HG03460 (cell line): ENCODE measurements around the gene RBM47.
"Not testable (repeated sequence)": the region's sequence is repeated elsewhere in the genome, so short reads cannot be mapped to it uniquely, and the experiment has no call there.

Experiments
- ATAC-seq: cut with Tn5 transposase; IDR thresholded peaks from one replicate; pipeline ENCODE4 v1.9.1; 2021; ENCODE audit not compliant: unreplicated experiment

The RBM47 gene

DNA sequence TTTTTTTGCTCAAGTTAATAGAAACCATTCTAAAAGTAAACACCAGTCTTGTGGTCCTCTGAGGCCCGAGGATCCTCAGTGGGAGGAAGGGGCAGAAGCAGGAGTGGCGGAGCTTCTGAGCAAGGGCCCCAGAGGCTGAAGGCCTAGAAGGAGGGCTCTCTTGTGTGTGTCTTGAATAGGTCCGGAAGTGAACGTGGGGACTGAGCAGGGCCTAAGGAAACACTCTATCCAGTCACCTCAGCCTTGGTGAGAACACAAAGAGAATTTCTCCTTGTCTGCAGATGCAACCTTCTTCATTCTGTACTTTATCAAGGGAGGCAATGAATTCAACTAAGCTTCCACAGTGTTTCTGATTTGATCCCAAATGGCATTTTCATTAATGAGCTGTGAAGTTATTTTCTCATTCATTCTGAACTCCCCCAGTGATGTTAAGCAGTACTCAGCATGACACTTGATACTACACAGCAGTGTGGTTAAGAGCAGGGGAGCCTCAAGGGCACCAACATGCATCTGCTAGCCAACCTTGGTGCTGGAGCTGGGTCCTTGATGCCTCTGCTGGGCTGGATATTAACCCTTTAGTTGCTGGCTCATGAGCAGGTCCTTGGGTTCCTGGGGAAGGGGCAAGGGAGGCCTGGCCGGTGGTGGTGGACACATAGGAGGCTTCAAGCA lies 64.7 kb downstream of the RBM47 start:
- ATAC-seq = no peak

DNA sequence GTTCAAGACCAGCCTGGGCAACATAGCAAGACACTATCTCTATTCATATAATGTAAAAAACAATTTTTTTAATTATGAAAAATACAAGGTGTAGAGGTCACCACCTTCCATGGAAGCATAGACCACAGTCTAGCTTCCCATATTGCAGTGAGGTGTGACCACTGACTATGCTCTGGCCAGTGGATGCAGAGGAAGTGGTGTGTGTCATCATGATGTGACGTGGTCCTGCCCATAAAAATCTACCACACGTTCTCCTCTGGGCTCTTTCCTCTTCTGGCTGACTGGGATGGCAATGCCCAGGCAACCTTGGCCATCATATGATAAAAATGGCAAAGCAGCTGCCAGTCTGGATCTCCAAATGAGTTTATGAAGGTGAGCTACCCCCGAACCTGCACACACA lies 65.7 kb downstream of the RBM47 start:
- ATAC-seq = no peak

DNA sequence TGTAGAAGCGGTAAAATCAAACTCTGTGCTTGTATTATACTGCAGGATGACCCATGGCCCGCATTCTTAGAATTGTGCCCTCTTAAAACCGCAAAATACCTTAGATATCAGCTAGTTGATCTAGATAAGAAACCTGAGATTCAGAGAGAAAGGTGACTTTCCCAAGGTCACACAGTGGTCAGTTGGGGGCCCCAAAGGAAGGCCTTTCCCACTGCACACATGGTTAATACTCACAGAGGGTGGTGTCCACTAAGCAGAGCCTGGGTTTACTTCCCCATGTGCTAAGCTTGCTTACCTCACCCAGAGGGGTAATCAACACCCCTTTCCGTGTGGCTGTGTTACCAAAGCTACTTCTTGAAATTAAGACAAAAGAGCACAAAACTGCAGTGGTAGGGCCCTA lies 66.3 kb downstream of the RBM47 start:
- no peak for ATAC-seq

DNA sequence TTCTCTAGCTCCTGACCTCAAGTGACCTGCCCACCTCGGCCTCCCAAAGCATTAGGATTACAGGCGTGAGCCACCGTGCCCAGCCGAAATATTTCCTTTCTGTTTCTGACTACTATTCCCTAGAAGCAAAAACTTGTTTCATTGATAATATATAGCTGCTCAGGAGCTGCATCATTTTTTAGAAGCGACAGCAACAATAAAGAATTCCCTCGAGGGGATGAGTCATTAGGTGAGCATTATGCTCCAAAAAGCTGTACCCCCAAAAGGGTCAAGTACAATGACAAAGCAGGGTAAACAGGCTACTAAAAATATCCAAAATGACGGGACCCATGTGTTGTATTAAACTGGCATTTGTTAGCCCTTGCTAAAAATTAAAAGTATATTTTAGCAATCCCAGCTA lies 67.0 kb downstream of the RBM47 start:
- no peak for ATAC-seq

DNA sequence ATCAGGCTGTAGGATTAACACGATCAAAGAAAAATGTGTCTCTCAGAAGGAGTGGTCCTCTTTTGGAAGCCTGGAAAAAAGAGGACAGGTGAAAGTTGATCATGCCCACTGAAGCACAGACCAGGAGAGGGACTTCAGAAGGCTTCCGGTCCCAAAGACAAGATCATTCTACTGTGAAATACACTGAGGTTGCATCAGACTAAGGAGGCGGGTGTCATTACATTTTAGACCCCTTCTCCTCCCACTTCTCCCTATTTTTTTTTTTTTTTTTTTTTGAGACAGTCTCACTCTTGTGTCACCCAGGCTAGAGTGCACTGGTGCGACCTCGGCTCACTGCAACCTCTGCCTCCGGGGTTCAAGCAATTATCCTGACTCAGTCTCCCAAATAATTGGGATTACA lies 67.5 kb downstream of the RBM47 start:
- ATAC-seq = no peak

DNA sequence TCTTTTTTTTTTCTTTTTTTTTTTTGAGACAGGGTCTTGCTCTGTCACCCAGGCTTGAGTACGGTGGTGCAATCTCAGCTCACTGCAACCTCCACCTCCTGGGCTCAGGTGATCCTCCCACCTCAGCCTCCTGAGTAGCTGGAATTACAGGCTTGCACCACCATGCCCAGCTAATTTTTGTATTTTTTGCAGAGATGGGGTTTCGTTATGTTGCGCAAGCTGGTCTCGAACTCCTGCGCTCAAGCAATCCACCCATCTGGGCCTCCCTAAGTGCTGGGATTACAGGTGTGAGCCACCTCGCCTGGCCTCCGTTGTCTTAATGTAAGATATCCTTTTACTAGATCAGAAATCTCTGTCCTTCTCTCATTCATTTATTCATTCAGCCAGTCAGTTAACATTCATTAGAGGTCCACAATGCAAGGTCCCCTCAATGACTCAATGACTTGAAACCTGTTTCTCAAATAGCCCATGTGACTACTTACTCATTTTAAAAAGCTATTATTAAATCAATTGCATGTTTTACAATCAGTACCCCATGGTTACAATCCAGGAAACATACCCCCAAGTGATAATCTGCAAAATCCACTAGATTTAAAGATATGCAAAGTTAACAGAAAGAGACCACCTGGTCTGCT lies 68.0 kb downstream of the RBM47 start:
- not testable (repeated sequence) for ATAC-seq

DNA sequence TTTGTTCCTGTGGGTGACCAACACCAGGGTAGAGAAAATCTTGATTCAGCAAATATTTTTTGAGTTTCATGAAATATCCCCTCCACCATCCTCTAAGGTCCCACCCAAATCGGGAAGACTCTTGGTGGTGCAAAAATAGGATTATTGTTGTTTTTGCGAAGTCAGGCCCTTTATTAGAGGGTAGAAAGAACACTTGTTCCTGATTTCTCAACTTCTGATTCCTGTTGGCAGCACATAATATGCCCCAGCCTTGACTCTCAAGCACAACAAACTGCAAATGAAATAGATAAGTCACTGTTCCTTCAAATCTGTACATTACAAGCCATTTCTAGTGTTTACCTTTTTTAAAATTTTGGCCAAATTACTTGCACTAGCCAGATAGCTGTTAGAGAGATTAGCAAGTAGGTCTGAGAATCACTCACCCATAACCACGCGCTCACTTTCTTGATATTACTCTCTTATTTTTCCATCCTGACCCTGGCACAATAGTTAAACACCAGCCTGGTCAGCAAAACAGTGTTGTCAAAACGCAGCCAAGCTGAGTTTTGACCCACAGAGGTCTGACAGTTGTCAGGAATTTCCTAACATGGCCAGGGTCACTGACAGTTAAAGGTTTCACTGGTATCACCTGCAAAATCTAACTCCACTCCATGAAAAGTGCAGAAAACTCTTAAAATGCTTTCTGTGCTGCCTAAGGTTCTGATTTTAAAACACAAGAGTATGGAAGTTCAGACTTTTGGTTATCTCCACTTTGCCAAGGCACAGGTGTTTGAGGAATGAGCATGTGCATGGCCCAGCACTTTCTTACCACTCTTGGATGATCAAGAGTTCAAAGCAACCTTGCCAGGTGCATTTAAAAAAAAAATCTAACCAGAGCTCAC lies 69.8 kb downstream of the RBM47 start:
- ATAC-seq = peak; percentile 67

DNA sequence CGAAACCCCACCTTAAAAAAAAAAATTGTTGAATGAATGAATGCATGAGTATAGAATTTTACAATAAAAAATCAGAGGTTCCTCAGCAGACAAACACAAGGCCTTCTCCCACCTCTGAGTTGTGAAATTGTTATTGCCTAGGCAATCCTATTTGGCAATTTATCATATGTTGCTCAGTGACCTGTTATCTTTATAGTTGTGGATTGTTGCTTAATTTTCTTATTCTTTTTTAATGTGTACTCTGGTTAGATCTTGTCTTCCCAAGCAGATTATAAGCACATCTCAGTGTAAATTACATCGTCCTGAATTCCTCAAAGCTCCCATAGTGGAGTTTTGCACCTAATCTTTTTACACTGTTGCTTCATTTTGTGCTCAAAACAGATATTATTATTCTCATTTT lies 71.9 kb downstream of the RBM47 start:
- ATAC-seq = no peak

DNA sequence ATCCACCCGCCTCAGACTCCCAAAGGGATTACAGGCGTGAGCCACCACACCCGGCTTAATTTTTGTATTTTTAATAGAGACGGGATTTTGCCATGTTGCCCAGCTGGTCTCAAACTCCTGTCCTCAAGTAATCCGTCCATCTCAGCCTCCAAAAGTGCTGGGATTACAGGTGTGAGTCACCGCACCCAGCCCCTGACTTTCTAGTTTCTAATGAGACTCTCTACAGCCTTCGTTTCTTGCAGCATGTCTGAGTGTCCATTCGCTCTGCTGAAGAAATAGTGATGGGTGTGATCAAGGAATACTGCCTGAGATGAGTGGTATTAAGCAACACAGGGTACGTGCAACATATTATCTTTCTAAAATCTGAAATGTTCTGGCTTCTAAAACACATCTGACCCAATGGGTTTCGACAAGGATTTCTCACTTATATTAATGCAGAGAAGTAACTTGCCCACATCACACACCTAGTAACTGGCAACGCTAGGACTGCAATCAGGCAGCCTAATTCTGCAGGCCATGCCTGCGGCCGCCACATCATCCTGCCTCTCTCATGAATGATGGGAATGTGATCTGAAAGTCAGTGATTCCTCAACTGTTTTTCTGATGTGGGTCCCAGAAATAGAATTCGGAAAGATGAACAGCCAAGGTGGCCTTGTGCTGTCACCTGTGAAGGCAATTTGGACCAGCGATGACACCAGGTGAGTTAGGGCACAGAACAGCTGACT lies 74.3 kb downstream of the RBM47 start:
- ATAC-seq = no peak

DNA sequence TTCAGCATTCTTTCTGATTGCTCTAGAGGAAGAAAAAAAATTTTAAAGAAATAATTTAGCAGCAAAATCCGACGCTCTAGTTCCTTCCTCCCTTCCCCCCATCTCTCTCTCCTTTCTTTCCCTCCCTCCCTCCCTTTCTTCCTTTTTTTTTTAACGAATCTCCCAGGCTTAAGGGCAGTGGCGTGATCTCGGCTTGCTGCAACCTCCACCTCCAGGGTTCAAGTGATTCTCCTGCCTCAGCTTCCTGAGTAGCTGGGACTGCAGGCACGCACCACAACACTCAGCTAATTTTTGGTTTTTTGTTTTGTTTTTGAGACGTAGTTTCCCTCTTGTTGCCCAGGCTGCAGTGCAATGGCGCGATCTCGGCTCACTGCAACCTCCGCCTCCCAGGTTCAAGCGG lies 75.0 kb downstream of the RBM47 start:
- not testable (repeated sequence) for ATAC-seq

DNA sequence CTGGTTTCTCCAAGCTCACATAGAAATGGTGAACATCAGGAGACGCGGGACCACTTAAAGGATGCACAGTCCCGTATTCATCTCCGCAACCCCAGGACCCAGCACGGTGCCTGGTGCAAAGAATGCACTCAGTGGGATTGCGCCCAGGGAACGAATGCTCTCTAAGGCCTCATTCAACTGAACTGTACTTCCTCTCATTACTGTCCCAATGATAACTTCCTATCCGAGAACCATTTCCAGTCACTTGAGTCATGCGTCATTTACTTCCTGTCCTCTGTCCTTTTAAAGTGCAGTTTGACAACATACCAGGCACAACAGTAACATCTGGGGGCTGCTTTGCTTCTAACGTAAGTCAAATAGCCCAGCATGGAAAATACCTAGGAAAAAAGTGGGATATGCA lies 75.7 kb downstream of the RBM47 start:
- no peak for ATAC-seq

DNA sequence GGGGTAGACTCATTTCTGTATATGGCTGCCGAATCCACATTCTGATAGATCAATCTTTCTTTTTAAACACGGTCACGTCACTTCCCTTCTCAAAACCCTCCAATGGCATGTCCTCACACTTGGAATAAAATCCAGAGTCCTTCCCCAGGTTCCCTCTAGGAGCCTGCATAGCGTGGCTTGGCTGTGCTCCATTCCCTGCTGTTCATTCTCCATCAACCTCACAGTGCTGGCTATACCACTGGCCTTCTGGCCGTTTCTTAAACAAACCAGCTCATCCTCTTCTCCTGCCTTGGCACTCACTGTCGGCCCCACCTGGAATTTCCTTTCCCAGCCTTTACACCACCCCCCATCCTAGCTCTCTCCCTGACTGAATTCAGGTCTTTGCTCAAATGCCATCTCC lies 77.1 kb downstream of the RBM47 start:
- ATAC-seq = no peak

DNA sequence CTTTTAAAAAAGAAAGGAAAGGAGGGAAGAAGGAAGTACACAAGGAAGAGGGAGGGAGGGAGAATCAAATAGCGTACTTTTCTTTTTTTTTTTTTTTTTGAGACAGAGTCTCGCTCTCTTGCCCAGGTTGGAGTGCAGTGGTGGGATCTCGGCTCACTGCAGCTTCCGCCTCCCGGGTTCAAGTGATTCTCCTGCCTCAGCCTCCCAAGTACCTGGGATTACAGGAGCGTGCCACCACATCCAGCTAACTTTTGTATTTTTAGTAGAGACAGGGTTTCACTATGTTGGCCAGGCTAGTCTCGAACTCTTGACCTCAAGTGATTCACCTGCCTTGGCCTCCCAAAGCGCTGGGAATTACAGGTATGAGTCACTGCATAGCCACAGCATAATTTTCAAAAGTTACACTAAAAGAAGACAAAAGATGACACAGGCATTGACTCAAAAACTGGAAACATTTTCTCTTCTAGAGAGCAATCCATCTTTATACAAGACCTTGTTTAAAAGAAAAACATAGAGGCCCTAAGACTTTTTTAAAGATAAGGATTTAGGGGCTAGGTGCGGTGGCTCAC lies 78.0 kb downstream of the RBM47 start:
- ATAC-seq = not testable (repeated sequence)

DNA sequence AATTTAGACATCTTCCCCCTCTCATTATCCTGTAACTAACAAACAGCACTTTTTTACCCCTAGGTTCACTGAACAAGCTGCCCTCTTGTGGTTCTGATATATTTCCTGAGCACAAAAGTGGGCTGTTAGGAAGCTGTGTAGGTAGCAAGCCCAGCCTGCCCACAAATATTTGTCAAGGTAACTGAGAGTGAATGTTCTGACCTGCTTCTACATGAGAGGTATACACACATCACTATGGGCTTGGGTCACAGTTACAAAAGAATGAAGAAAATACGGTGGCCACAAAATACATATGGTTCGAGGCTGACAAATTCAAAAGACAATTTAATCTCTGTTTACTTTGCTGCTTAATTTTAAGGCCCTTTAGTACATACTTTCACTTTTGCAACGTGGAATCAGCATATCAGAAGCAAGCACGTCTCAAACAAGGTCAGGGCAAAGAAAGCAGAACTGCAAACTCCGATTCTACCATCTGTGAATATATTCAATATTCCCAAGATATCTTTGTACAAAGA lies 78.7 kb downstream of the RBM47 start:
- ATAC-seq = peak; percentile 83

DNA sequence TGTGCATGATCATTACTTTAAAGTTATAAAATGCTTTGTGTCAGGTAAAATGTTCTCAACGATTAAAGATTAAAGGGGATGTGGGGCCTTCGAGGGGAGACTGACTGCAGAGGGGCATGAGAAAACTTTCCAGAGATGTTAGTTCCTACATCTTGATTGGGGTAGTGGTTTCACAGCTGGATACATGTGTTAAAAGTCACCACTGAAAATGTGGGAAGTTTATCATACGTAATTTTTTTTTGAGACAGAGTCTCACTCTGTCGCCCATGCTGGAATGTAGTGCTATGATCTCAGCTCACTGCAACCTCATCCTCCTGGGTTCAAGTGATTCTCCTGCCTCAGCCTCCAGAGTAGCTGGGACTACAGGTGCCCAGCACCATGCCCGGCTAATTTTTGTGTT lies 79.5 kb downstream of the RBM47 start:
- no peak for ATAC-seq

DNA sequence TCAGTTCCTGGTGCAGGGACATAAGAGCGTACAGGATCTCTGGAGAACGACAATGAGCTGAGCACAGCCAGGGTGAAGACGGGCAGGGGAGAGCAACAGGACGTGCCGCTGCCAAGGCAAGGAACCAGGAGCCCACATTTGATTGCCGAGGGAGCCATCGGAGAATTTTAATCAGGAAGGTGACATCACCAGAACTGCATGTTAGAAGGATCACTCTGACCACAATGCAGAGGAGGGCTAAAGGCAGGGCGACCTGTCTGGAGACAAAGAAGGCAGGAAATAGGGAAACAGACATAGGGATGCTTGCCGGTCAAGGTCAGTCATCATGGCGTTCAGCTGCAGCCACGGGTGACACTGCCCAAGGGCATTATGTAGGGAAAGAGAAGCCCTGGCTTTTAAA lies 81.4 kb downstream of the RBM47 start:
- ATAC-seq = no peak

DNA sequence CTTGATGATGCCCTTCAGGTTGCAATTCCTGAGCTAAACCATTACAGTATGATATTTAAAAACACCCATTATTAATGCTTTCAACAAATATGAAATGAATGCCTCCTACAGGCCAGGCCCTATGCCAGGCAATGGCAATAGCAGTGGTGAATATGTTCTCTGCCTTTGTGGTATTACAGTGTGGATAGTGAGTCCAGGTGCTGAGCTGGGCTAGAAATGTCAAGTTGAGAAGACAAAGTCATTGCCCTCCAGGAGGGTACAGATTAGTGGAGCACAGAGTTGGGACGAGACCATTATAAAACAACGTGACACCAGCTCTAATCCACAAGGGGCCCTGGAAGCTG lies 81.9 kb downstream of the RBM47 start:
- ATAC-seq = no peak

DNA sequence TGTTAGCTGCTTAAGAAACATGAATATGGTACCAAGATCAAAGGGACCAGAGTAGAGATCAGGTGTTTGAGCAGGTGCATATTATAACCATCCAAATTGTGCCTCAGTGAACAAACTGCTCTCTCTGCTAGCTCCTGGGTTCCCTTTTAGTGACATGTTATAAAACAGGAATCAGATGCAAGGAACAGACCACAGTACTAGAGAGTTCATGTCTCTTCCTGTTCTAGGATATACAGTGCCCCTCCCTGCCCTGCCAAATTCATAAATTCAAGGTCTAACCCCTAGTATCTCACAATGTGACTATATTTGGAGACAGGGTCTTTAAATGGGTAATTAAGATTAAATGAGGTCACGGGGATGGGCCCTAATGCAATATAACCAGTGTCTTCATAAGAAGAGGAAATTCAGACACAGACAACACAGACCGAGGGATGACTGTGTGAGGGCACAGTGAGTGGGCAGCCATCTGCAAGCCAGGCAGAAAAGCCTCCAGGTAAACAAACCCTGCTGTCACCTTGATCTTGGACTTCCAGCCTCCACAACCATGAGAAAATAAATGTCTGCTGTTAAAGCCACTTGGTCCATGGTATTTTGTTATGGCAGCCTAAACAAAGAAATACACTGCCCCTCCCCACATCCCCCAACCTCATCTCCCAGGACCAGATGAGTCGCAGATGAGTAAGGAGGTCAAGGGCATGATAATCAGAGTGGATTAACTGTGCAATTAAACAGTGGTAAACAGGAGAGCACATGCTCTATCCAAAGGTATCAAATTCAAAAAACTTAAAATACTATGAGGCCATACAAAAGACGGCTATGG lies 82.5 kb downstream of the RBM47 start:
- no peak for ATAC-seq

DNA sequence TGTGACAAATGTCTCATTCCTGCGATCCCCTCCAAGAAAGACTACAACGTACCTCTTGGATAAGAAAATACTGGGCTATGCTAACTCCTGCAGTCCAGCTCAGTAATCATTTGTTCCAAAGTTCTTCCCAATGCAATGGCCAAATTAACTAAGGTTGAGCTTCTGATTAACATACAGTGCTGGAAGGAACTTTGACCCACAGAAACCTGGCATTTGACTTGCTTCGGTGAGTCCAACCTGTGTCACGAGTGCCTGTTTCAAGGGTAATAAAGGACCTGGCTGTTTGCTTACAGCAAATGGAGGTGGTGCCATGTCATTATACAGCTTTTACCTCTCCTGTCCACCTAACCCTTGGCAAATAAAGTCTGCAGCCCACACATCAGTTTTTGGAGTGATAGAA lies 83.2 kb downstream of the RBM47 start:
- no peak for ATAC-seq

DNA sequence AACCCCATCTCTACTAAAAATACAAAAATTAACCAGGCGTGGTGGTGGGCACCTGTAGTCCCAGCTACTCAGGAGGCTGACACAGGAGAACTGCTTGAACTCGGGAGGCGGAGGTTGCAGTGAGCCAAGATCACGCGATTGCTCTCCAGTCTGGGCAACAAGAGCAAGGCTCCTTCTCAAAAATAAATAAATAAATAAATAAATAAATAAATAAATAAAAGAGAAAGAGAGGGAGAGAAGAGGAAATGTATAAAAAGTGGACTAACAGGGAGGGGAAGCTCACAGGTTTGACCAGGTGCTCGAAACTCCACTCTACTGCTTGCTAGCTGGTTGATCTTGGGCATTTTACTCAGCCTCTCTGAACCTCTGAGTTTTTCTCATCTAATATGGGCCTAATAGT lies 84.2 kb downstream of the RBM47 start:
- ATAC-seq = not testable (repeated sequence)
